Natural killer cell (primary cell): ENCODE measurements around the gene RASGEF1B. TPM values are rescaled to one million over a fixed set of nuclear protein-coding genes. Genes with fewer than 3 reads are reported as not detected.

Source experiments
- ATAC-seq, 3 donors: fragments of 150-1000 bp in 2 of 3; fragments of 200-7000 bp in 1 of 3; cut with Tn5 transposase; 1 replicate in 1 of 3; 2 replicates in 2 of 3; pipeline ENCODE4 v1.10.0; 2021; ENCODE audit warnings: mild to moderate bottlenecking in 2 of 3, moderate library complexity in 2 of 3
- DNase-seq, 2 donors: peaks; one replicate each; pipeline versions ENCODE4 v3.0.0 to v3.0.0-alpha.2; 2013 to 2021; ENCODE audit warnings: mixed read lengths in 1 of 2
- H3K27ac ChIP-seq: one replicate; pipeline ENCODE4 v1.5.1; 2013; ENCODE audit warnings: mild to moderate bottlenecking, low read length
- H3K27me3 ChIP-seq: one replicate; pipeline ENCODE4 v1.6.1; 2013; ENCODE audit warnings: low read length; ENCODE audit not compliant: control insufficient read depth, insufficient read depth
- H3K36me3 ChIP-seq: one replicate; pipeline ENCODE4 v1.6.1; 2013; ENCODE audit warnings: low read length; ENCODE audit not compliant: control insufficient read depth, insufficient read depth
- H3K4me1 ChIP-seq: one replicate; pipeline ENCODE4 v1.6.1; 2013; ENCODE audit warnings: low read length; ENCODE audit not compliant: control insufficient read depth, insufficient read depth
- H3K4me3 ChIP-seq: one replicate; pipeline ENCODE4 v1.5.1; 2013; ENCODE audit warnings: low read length
- H3K9me3 ChIP-seq: one replicate; pipeline ENCODE4 v1.6.1; 2013; ENCODE audit warnings: low read length; ENCODE audit not compliant: control insufficient read depth, insufficient read depth
- H3K27ac Mint-ChIP-seq, 2 donors: one replicate each; pipeline ENCODE4 v1.8.0; 2022; ENCODE audit warnings: mild to moderate bottlenecking in 2 of 2, mixed read lengths in 2 of 2, moderate library complexity in 1 of 2
- H3K27me3 Mint-ChIP-seq, 2 donors: one replicate each; pipeline ENCODE4 v1.8.0; 2022; ENCODE audit warnings: low read depth in 2 of 2, mixed read lengths in 2 of 2
- H3K36me3 Mint-ChIP-seq: one replicate; pipeline ENCODE4 v1.8.0; 2022; ENCODE audit warnings: mixed read lengths
- H3K4me1 Mint-ChIP-seq, 2 donors: one replicate each; pipeline ENCODE4 v1.8.0; 2022; ENCODE audit warnings: mixed read lengths in 2 of 2
- H3K4me3 Mint-ChIP-seq: one replicate; pipeline ENCODE4 v1.8.0; 2022; ENCODE audit warnings: mild to moderate bottlenecking, moderate library complexity, mixed read lengths
- H3K9me3 Mint-ChIP-seq, 2 donors: one replicate each; pipeline ENCODE4 v1.8.0; 2022; ENCODE audit warnings: mixed read lengths in 2 of 2
- WGBS: methylation state at CpG from one replicate; pipeline ENCODE4 v1.1.7; 2013; ENCODE audit warnings: missing lambda C conversion rate; ENCODE audit not compliant: insufficient coverage; 5-methylcytosine and 5-hydroxymethylcytosine counted together
- intact Hi-C: fragments of 100-400 bp; cut with micrococcal nuclease; formaldehyde crosslinking; loops from one replicate; pipeline ENCODE4 v1.14.2; 2022
- total RNA-seq, 4 donors: library from RNA; stranded (reverse); fragments of 120-200 nt in 1 of 4; gene quantifications; one replicate each; pipeline versions ENCODE4 v1.2.3 to v1.2.4, GENCODE V29; 2013 to 2022
- TF ChIP-seq, protein P1 (sequence below): fragments of 200-600 bp; IDR thresholded peaks from one replicate; pipeline ENCODE4 v1.8.0; 2022; ENCODE audit warnings: antibody characterized with exemption

Gene RASGEF1B
- total RNA-seq, 3 donors from 2014 or later (not counting 1 experiment from before 2014, with no cell fraction given) = 42.9 to 106 (median 90.8) TPM

DNA sequence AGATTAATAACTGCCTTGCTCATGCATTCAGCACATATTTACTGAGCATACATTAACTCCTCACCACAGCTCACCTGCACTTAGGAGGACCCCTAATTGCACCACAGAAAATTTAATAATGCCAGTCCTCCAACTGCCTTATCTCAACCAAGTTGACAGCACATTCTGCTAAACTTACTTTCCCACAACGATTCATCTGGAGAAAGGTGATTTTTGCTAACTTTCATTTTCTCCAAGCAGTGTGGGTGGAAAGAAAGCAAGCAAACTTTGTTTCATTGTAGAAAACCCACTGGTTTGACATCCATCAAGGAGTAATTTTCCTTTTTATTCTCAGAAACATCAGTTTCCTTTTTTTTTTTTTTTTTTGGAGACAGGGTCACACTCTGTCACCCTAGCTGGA, 49.1 kb downstream of the RASGEF1B start:
- Mint-ChIP-seq H3K36me3 (peaks cover 13% of the 10 kb centered on the region), H3K4me3 (no peak overlapping the region), H3K4me1 (no peaks in the 10 kb centered on the region), H3K27ac (no peak overlapping the region), H3K27me3 (no peaks in the 10 kb centered on the region), H3K9me3 (no peaks in the 10 kb centered on the region)
- Histone ChIP-seq H3K27me3 (no peaks in the 10 kb centered on the region), H3K36me3 (peaks cover 20% of the 10 kb centered on the region), H3K4me1 (no peaks in the 10 kb centered on the region), H3K4me3 (no peak overlapping the region), H3K9me3 (no peaks in the 10 kb centered on the region), H3K27ac (no peak overlapping the region)
- ATAC-seq (no peak), DNase-seq (no peak)
- intact Hi-C loops = no loop called here
- TF ChIP-seq, protein P1, sequence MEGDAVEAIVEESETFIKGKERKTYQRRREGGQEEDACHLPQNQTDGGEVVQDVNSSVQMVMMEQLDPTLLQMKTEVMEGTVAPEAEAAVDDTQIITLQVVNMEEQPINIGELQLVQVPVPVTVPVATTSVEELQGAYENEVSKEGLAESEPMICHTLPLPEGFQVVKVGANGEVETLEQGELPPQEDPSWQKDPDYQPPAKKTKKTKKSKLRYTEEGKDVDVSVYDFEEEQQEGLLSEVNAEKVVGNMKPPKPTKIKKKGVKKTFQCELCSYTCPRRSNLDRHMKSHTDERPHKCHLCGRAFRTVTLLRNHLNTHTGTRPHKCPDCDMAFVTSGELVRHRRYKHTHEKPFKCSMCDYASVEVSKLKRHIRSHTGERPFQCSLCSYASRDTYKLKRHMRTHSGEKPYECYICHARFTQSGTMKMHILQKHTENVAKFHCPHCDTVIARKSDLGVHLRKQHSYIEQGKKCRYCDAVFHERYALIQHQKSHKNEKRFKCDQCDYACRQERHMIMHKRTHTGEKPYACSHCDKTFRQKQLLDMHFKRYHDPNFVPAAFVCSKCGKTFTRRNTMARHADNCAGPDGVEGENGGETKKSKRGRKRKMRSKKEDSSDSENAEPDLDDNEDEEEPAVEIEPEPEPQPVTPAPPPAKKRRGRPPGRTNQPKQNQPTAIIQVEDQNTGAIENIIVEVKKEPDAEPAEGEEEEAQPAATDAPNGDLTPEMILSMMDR = no peak
- no CpG with 5 or more reads among the region's 1 CpG for whole genome bisulfite sequencing

DNA sequence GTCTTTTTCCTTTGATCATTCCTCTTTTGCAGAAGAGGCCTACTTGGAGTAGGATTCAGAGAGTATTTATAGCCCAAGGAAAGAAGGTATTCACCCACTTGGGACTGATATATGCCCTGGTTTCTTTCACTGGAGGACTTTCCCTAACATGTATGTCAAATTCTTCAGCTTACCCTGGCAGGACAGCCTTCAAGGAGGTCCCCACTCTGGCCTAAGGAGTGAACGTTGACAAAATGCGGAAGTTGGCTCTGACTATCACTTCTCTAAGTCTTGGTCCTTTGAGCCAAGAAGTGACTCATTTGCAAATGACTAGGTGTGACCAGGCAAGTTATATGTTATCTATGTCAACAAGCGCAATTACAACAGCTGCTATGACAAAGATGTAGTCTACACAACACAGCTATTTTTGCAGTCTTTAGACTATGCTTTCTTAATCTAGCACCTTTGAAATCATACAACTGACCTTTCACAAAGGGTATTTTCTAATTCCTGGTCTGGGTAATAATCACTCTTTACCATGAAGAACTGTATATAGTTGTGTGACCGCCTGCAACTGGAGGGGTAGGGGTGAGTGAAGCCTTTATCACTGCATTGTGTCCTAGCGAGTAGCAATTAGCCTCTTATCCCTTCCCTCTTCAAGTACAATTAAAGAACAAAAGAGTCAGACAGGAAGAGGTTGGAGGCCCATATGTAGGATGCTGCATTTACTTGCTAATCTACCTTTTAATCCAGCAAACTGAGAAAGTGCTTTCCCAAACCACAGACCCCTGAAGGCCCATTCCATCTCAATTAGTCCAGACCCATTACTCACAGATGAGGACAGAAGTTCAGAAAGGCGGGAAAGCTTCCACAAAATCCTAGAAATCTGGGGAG, 50.1 kb downstream of the RASGEF1B start:
- intact Hi-C loops = no loop called here
- H3K4me1 ChIP-seq = no peaks in the 10 kb centered on the region
- ATAC-seq (peak; percentile 45 to 77 (median 55)), DNase-seq (peak in 1 of 2 donors; percentile 14)
- no peaks in the 10 kb centered on the region for H3K27me3 ChIP-seq
- Mint-ChIP-seq H3K36me3 (peaks cover 12% of the 10 kb centered on the region), H3K4me1 (no peaks in the 10 kb centered on the region), H3K9me3 (no peaks in the 10 kb centered on the region), H3K4me3 (no peak overlapping the region), H3K27ac (no peak overlapping the region), H3K27me3 (no peaks in the 10 kb centered on the region)
- peak overlapping the region; percentile 63 for H3K27ac ChIP-seq
- TF ChIP-seq, protein P1 = no peak
- 66% methylated on average over 4 of the region's 6 CpGs for WGBS
- no peak overlapping the region for H3K4me3 ChIP-seq
- peaks cover 10% of the 10 kb centered on the region for H3K36me3 ChIP-seq
- H3K9me3 ChIP-seq = no peaks in the 10 kb centered on the region

DNA sequence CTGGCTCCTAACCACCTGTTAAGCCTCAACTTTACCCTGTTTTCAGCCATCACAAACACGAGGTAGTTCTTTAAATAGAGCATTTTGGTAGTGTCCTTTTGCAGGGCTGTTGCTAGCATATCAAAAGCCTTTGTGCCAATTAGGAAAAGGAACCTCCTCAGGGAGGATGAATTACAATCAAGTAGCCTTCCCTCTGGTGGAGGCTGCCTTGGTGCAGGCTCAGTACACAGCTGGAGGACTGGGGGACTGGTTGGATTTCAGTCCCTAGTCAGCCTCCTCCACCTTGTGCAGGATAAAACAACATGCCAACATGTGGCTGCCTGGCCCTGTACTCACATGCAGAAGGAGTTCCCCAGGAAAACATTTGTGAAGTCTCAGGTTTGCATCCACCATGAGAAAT, 53.1 kb downstream of the RASGEF1B start:
- Histone ChIP-seq H3K27ac (no peak overlapping the region), H3K36me3 (no peaks in the 10 kb centered on the region), H3K4me3 (no peak overlapping the region), H3K9me3 (no peaks in the 10 kb centered on the region), H3K27me3 (no peaks in the 10 kb centered on the region), H3K4me1 (no peaks in the 10 kb centered on the region)
- TF ChIP-seq, protein P1 = no peak
- Mint-ChIP-seq H3K4me3 (no peak overlapping the region), H3K36me3 (no peaks in the 10 kb centered on the region), H3K4me1 (no peaks in the 10 kb centered on the region), H3K27me3 (no peaks in the 10 kb centered on the region), H3K27ac (no peak overlapping the region), H3K9me3 (no peaks in the 10 kb centered on the region)
- no peak for ATAC-seq
- no peak for DNase-seq
- intact Hi-C loops = no loop called here
- WGBS = 33% methylated on average over 1 of the region's 1 CpG
